Transverse colon (tissue), 4 donors: Measurements from ENCODE around the gene SLC13A4. TPM values are rescaled to one million over a fixed set of nuclear protein-coding genes. Genes with fewer than 3 reads are reported as not detected.
A peak's percentile ranks its signal among the peaks of the same experiment; 100 is the strongest.
"Not testable (repeated sequence)": the region's sequence is repeated elsewhere in the genome, so short reads cannot be mapped to it uniquely, and the experiment has no call there.

Experiments used
- DNase-seq: peaks from one replicate; pipeline ENCODE4 v3.0.0-alpha.2; 2019
- H3K27ac ChIP-seq, 4 donors: fragments of 200-600 bp; sonication (generic); 2 replicates each; pipeline ENCODE4 v1.5.1; 2016 to 2018; ENCODE audit warnings: inconsistent platforms in 4 of 4
- H3K27me3 ChIP-seq: fragments of 200-600 bp; sonication (generic); 2 replicates; pipeline ENCODE4 v1.5.1; 2017; ENCODE audit warnings: inconsistent platforms
- H3K36me3 ChIP-seq, 4 donors: fragments of 200-600 bp; sonication (generic); 2 replicates each; pipeline ENCODE4 v1.5.1; 2017 to 2019; ENCODE audit warnings: inconsistent platforms in 4 of 4
- H3K4me1 ChIP-seq, 4 donors: fragments of 200-600 bp; sonication (generic); 2 replicates each; pipeline ENCODE4 v1.5.1; 2017 to 2020; ENCODE audit warnings: inconsistent platforms in 4 of 4
- H3K4me3 ChIP-seq, 4 donors: fragments of 200-600 bp; sonication (generic); 1 replicate in 1 of 4; 2 replicates in 3 of 4; pipeline versions ENCODE4 v1.5.1 to v1.6.1; 2017 to 2019; ENCODE audit warnings: inconsistent platforms in 4 of 4
- H3K9me3 ChIP-seq, 2 donors: fragments of 200-600 bp; sonication (generic); 2 replicates each; pipeline ENCODE4 v1.5.1; 2017 to 2019; ENCODE audit warnings: inconsistent platforms in 2 of 2
- CTCF ChIP-seq, 5 experiments: fragments of 200-600 bp in 3 of 5; fragments of 450-650 bp in 2 of 5; sonication (generic) in 3 of 5; IDR thresholded peaks; 1 replicate in 2 of 5; 2 replicates in 3 of 5; pipeline ENCODE4 v1.5.1; 2016 to 2017; ENCODE audit warnings: antibody characterized with exemption in 5 of 5, inconsistent platforms in 3 of 5, mild to moderate bottlenecking in 2 of 5, moderate library complexity in 1 of 5
- EP300 ChIP-seq: sonication (generic); formaldehyde crosslinking; IDR thresholded peaks from one replicate; pipeline ENCODE4 v1.6.1; 2017; ENCODE audit warnings: antibody characterized with exemption, low read depth
- POLR2A ChIP-seq: fragments of 450-650 bp; IDR thresholded peaks from one replicate; pipeline ENCODE4 v1.6.1; 2016; ENCODE audit warnings: antibody characterized with exemption, mild to moderate bottlenecking, moderate library complexity
- POLR2AphosphoS5 ChIP-seq, 3 donors: sonication (generic); formaldehyde crosslinking; IDR thresholded peaks; one replicate each; pipeline ENCODE4 v1.6.1; 2016; ENCODE audit warnings: antibody characterized with exemption in 3 of 3
- WGBS, 2 donors: methylation state at CpG; one replicate each; pipeline ENCODE4 v1.1.5; 2018; ENCODE audit warnings: low coverage in 1 of 2; 5-methylcytosine and 5-hydroxymethylcytosine counted together
- in situ Hi-C, 4 donors: fragments of 200-750 bp; cut with MboI; loops; one replicate each; pipeline versions ENCODE4 v1.15.0 to v1.15.1; 2017; ENCODE audit warnings: low sequenced_read_pairs in 3 of 4, low pct_ligation_motif_present in 1 of 4, low pct_unique_long_range_greater_than_20kb in 1 of 4
- intact Hi-C: fragments of 100-400 bp; cut with DNase I; formaldehyde crosslinking; loops from one replicate; pipeline ENCODE4 v1.15.1; 2023; ENCODE audit warnings: low total_unique reads
- total RNA-seq, 4 donors: library from RNA; depleted of rRNA; stranded (reverse); fragments of >200 nt; gene quantifications; one replicate each; pipeline ENCODE4 v1.1.0, GENCODE V29; 2016

Gene SLC13A4
- total RNA-seq, 4 donors from 2014 or later, result 3.0 to 15.3 TPM; not detected in 2

- intact Hi-C loops, result no loop called here
- no peaks in the 10 kb centered on the region for H3K27me3 ChIP-seq
- H3K36me3 ChIP-seq, result peaks cover 0 to 9% (median 2%) of the 10 kb centered on the region in 4 donors
- H3K27ac ChIP-seq, result peak overlapping the region in 2 of 4 donors; percentile 3 to 10
- DNase-seq, result no peak
- TF ChIP-seq CTCF (IDR thresholded peaks at IDR 0.05) (peak; percentile 63 to 70 (median 68)), POLR2AphosphoS5 (IDR thresholded peaks at IDR 0.05) (no peak)
- H3K9me3 ChIP-seq, result no peaks in the 10 kb centered on the region
- 34 to 60% methylated on average over 3 of the region's 3 CpGs for WGBS, 2 donors
- in situ Hi-C loops, result loop anchor here (10.0 to 25.0 kb wide), 3 partner anchors 290 to 340 kb away; no protein-coding TSS in a partner anchor
- no peak overlapping the region for H3K4me3 ChIP-seq
- H3K4me1 ChIP-seq, result peaks cover 0 to 14% (median 8%) of the 10 kb centered on the region in 4 donors
Measured at GRCh38 chr7:135672560-135673359, 55.2 kb downstream of the SLC13A4 start.

- Histone ChIP-seq H3K36me3 (peaks cover 0 to 9% (median 0%) of the 10 kb centered on the region in 4 donors), H3K27ac (no peak overlapping the region), H3K4me3 (no peak overlapping the region), H3K4me1 (peaks cover 0 to 15% (median 8%) of the 10 kb centered on the region in 4 donors), H3K27me3 (no peaks in the 10 kb centered on the region), H3K9me3 (no peaks in the 10 kb centered on the region)
- 64% methylated on average over 1 of the region's 1 CpG; no CpG with 5 or more reads in 1 of the 2 donors for WGBS, 2 donors
- no peak for TF ChIP-seq EP300
- no peak for TF ChIP-seq CTCF (IDR thresholded peaks at IDR 0.05)
- no peak for TF ChIP-seq POLR2AphosphoS5 (IDR thresholded peaks at IDR 0.05)
- no peak for TF ChIP-seq POLR2A
- no peak for DNase-seq
- intact Hi-C loops, result no loop called here
- in situ Hi-C loops, result loop anchor here (10.0 to 25.0 kb wide), 3 partner anchors 292 to 342 kb away; no protein-coding TSS in a partner anchor
Measured at GRCh38 chr7:135670179-135670578, 57.8 kb downstream of the SLC13A4 start.

- H3K4me1 ChIP-seq, result peaks cover 0 to 20% (median 8%) of the 10 kb centered on the region in 4 donors
- TF ChIP-seq POLR2AphosphoS5 (IDR thresholded peaks at IDR 0.05) (no peak), POLR2A (no peak), CTCF (IDR thresholded peaks at IDR 0.05) (no peak), EP300 (no peak)
- no peak overlapping the region for H3K4me3 ChIP-seq
- no peaks in the 10 kb centered on the region for H3K9me3 ChIP-seq
- H3K27ac ChIP-seq, result no peak overlapping the region
- no peak for DNase-seq
- intact Hi-C loops, result no loop called here
- H3K36me3 ChIP-seq, result peaks cover 0 to 9% (median 0%) of the 10 kb centered on the region in 4 donors
- H3K27me3 ChIP-seq, result no peaks in the 10 kb centered on the region
- in situ Hi-C loops, result loop anchor here (10.0 to 25.0 kb wide), 3 partner anchors 293 to 343 kb away; no protein-coding TSS in a partner anchor
- 60 to 89% methylated on average over 1 of the region's 1 CpG for WGBS, 2 donors
Measured at GRCh38 chr7:135669774-135670173, 58.2 kb downstream of the SLC13A4 start.

- H3K4me3 ChIP-seq, H3K36me3 ChIP-seq, DNase-seq, intact Hi-C loops, H3K27ac ChIP-seq, H3K9me3 ChIP-seq, H3K27me3 ChIP-seq: not testable (repeated sequence)
- peaks cover under 1 to 27% (median 12%) of the 10 kb centered on the region in 4 donors for H3K4me1 ChIP-seq
- in situ Hi-C loops, result loop anchor here in 3 of 4 donors (25.0 kb wide), 2 partner anchors 293 to 343 kb away; no protein-coding TSS in a partner anchor
- 64 to 71% methylated on average over 4 to 6 of the region's 6 CpGs for WGBS, 2 donors
Measured at GRCh38 chr7:135668852-135669395, 59.1 kb downstream of the SLC13A4 start.

- in situ Hi-C loops, result loop anchor here in 3 of 4 donors (25.0 kb wide), 2 partner anchors 295 to 345 kb away; no protein-coding TSS in a partner anchor
- intact Hi-C loops, result not testable (repeated sequence)
Measured at GRCh38 chr7:135667626-135668025, 60.4 kb downstream of the SLC13A4 start.

More at GRCh38 chr7:135667626-135668025, 60.4 kb downstream of the SLC13A4 start:
- H3K36me3 ChIP-seq, H3K27me3 ChIP-seq, DNase-seq, H3K4me3 ChIP-seq, H3K27ac ChIP-seq, H3K9me3 ChIP-seq: not testable (repeated sequence)
- 97 to 100% methylated on average over 1 of the region's 1 CpG for WGBS, 2 donors
- H3K4me1 ChIP-seq, result peaks cover 7 to 34% (median 20%) of the 10 kb centered on the region in 4 donors
